ENCODE results near the gene UVSSA.

- no peak for TF ChIP-seq E2F1 (CRISPR knock-in tag; IDR thresholded peaks at IDR 0.05)
- no peak for TF ChIP-seq CTCF (IDR thresholded peaks at IDR 0.05)
- no peak for TF ChIP-seq MYBL2 (CRISPR knock-in tag; IDR thresholded peaks at IDR 0.05)
- TF ChIP-seq ESRRA (CRISPR knock-in tag; IDR thresholded peaks at IDR 0.05; ENCODE audit: borderline replicate concordance), result no peak
- TF ChIP-seq NFATC4 (CRISPR knock-in tag; IDR thresholded peaks at IDR 0.05), result no peak
- no peak for TF ChIP-seq HMGXB4 (CRISPR knock-in tag; IDR thresholded peaks at IDR 0.05)
Observed at GRCh38 chr4:1406981-1407656, 60.1 kb downstream of the UVSSA start.
